Activated CD4-positive, alpha-beta memory T cell treated with anti-CD3 and anti-CD28 coated beads for 36 hours (primary cell): ENCODE results near the gene S100A14. TPM values are rescaled to one million over a fixed set of nuclear protein-coding genes. Genes with fewer than 3 reads are reported as not detected.

Experiments
- CTCF ChIA-PET: fragments of 350-600 bp; sonication (Branson Sonifier 250); formaldehyde crosslinking; loops from one replicate; lab custom pipeline; 2021; ENCODE audit warnings: antibody characterized with exemption, inconsistent platforms; lab: Charles Lee
- POLR2A ChIA-PET: fragments of 350-600 bp; sonication (Branson Sonifier 250); formaldehyde crosslinking; loops from one replicate; lab custom pipeline; 2021; ENCODE audit warnings: antibody characterized with exemption; lab: Charles Lee
- DNase-seq: peaks from one replicate; pipeline ENCODE4 v3.0.0-alpha.2; 2020
- H3K27ac Mint-ChIP-seq: one replicate; pipeline ENCODE4 v1.8.0; 2021; ENCODE audit warnings: mixed read lengths
- H3K27me3 Mint-ChIP-seq: one replicate; pipeline ENCODE4 v1.8.0; 2021; ENCODE audit warnings: mixed read lengths
- H3K36me3 Mint-ChIP-seq: one replicate; pipeline ENCODE4 v1.8.0; 2021; ENCODE audit warnings: mixed read lengths
- H3K4me1 Mint-ChIP-seq: one replicate; pipeline ENCODE4 v1.8.0; 2021; ENCODE audit warnings: low read depth, mixed read lengths
- H3K4me3 Mint-ChIP-seq: one replicate; pipeline ENCODE4 v1.8.0; 2021; ENCODE audit warnings: mild to moderate bottlenecking, mixed read lengths
- H3K9me3 Mint-ChIP-seq: one replicate; pipeline ENCODE4 v1.8.0; 2021; ENCODE audit warnings: mixed read lengths
- intact Hi-C: fragments of 100-400 bp; cut with micrococcal nuclease; formaldehyde crosslinking; loops from one replicate; pipeline ENCODE4 v1.15.1; 2023
- total RNA-seq, 2 experiments: library from RNA; stranded (reverse); gene quantifications; one replicate each; pipeline ENCODE4 v1.2.3, GENCODE V29; 2021

The S100A14 gene
- total RNA-seq, 2 experiments from 2014 or later = 0.26 to 0.46 TPM

DNA sequence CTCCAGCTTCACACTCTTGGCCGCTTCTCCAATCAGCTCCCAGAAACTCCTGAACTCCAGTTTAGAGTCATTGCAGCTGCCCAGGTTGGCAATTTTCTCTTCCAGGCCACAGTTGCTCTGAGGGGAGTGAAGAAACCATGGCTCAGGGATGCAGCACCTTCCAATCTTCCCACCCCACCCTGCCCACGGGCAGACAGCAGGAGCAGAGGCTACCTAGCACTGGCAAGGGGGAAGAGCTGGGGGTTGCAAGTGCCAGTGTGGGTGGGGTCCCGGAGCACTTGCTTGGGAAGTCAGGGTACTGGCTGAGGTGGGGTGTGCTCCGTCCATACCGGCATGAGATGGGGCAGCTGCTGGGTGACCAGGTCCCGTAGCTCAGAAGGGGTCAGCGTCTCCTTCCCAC lies 1.2 kb downstream of the S100A14 start:
- H3K4me3 Mint-ChIP-seq = no peak overlapping the region
- H3K27me3 Mint-ChIP-seq = no peaks in the 10 kb centered on the region
- no peak overlapping the region for H3K27ac Mint-ChIP-seq
- no peaks in the 10 kb centered on the region for H3K4me1 Mint-ChIP-seq
- DNase-seq = no peak
- CTCF ChIA-PET = interaction anchor here (1.0 to 3.6 kb wide), 3 partner anchors 13 to 104 kb away, joined by 5 to 23 read pairs (median 14); partner anchors contain the start of gene S100A13
- no peaks in the 10 kb centered on the region for H3K36me3 Mint-ChIP-seq
- POLR2A ChIA-PET = interaction anchor here (1.4 kb wide), 1 partner anchor 19 kb away, joined by 6 read pairs; the partner anchor contains the start of gene CHTOP
- H3K9me3 Mint-ChIP-seq = no peaks in the 10 kb centered on the region
- intact Hi-C loops = no loop called here

DNA sequence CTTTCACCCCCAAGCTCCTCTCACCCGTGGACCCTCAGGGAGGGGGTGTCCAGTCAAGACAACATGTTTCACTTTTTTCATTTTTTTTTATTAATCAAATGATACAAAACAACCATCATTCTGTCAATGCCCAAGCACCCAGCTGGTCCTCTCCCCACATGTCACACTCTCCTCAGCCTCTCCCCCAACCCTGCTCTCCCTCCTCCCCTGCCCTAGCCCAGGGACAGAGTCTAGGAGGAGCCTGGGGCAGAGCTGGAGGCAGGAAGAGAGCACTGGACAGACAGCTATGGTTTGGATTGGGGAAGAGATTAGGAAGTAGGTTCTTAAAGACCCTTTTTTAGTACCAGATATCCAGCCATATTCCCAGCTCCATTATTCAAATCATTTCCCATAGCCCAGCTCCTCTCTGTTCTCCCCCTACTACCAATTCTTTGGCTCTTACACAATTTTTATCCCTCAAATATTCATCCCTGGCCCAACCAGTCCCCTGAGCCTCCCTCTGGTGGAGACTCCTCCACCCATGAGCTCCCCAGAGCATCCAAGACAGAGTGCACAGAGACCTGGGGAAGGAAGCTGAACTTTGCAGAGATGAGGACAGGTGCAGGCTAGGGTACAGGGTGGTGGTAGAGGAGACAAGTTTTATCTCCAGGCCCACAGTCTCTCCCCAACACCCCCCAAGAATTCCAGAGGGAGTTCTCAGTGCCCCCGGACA lies 1.8 kb downstream of the S100A14 start:
- intact Hi-C loops = no loop called here
- POLR2A ChIA-PET = no interaction called here
- Mint-ChIP-seq H3K4me3 (no peak overlapping the region), H3K4me1 (no peaks in the 10 kb centered on the region), H3K27me3 (no peaks in the 10 kb centered on the region), H3K9me3 (no peaks in the 10 kb centered on the region), H3K27ac (no peak overlapping the region), H3K36me3 (no peaks in the 10 kb centered on the region)
- CTCF ChIA-PET = interaction anchor here (1.0 to 3.6 kb wide), 3 partner anchors 13 to 103 kb away, joined by 5 to 23 read pairs (median 14); partner anchors contain the start of gene S100A13
- no peak for DNase-seq

DNA sequence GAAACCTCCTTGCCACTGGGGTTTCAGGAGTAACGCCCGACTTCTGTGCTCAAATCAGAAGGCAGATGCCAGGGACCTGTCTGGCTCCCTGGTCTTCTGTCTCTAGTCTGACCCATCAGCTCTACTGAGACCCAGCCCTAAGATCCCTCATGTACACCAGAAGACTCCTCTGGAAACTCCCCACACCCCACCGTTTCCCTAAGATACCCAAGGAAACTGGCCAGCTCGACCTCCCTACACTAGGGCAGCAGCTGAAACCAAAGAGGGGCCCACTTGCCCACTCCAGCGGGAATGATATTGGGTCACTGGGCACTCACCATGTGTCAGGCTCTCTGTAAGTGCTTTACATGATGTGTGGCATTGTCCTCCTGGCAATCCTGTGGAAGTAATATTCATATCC lies 2.7 kb downstream of the S100A14 start:
- Mint-ChIP-seq H3K36me3 (no peaks in the 10 kb centered on the region), H3K27ac (no peak overlapping the region), H3K4me1 (no peaks in the 10 kb centered on the region), H3K27me3 (no peaks in the 10 kb centered on the region), H3K9me3 (no peaks in the 10 kb centered on the region), H3K4me3 (no peak overlapping the region)
- intact Hi-C loops = no loop called here
- ChIA-PET POLR2A (no interaction called here), CTCF (interaction anchor here (3.1 to 3.6 kb wide), 2 partner anchors 81 to 102 kb away, joined by 14 to 23 read pairs; no protein-coding TSS in a partner anchor)
- no peak for DNase-seq

DNA sequence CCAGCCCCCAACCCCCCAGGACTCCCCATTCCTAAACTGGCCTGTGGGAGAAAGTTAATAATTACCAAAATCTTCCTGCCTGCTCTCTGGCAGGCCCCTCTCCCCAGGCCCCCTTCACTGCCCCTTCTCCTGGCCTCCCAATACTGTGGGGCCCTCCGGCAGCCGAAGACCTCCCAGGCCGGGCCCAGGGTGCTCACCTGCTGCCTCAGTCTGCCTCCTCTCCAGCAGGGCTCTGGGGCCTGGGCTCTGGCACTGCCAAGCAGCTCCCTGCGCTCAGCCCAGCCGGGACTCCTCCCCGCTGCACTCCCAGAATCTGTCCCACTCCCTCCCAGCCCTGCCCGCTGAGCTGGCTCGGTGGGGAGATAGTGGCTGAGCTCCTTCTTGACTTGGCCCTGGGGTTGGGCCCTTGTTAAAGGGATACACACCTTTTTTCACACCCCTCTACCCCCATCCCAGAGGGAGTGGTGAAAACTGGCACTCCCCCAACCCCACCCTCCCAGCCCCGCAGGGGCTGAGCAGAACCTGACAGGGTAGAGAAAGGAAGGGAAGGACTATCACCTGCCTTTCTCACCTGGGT lies 3.3 kb downstream of the S100A14 start, which contains the start of gene S100A16:
Gene S100A16 (minus strand): TSS at position 383 of the 577 bp plus-strand sequence. CDS start 4,986 bp downstream, outside the sequence.
- ChIA-PET POLR2A (no interaction called here), CTCF (interaction anchor here (3.6 kb wide), 1 partner anchor 80 kb away, joined by 14 read pairs; no protein-coding TSS in a partner anchor)
- no peaks in the 10 kb centered on the region for H3K4me1 Mint-ChIP-seq
- no peaks in the 10 kb centered on the region for H3K9me3 Mint-ChIP-seq
- no peaks in the 10 kb centered on the region for H3K27me3 Mint-ChIP-seq
- intact Hi-C loops = no loop called here
- no peak within 1 kb of the TSS for H3K27ac Mint-ChIP-seq
- H3K4me3 Mint-ChIP-seq = no peak within 1 kb of the TSS
- DNase-seq = no peak
- no peaks in the 10 kb centered on the region for H3K36me3 Mint-ChIP-seq

DNA sequence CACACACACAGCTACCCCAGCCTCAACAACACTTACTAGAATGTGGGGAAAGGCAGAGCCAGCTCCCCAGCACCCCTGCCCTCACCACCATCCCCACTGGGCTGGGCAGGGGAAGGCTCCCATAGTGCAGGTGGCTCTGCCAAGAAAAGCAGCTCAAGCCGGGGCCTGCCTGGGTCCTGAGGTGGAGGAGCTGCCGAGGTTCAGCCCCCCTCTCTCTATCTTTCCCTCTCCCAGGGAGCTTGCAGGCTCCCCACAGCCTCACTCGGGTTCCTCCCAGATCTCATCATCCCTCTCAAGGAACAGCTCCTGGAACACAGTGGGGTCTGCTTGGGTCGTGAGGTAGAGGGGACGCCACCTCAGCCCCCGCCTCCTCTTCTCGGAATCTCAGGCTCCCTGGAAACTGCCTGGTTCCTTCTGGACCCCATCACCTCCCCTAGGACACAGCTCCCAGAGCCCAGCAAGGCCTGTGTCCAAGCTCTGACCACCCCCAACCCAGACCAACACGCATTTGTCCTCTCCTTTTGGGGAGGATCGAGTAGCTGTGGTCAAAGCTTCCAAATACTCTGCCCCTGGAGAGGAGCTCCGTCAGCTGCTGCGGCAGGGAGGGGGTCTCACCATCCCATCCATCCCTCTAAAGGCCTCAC lies 3.9 kb downstream of the S100A14 start:
- ChIA-PET POLR2A (no interaction called here), CTCF (no interaction called here)
- no peak overlapping the region for H3K4me3 Mint-ChIP-seq
- intact Hi-C loops = no loop called here
- H3K27me3 Mint-ChIP-seq = no peaks in the 10 kb centered on the region
- H3K27ac Mint-ChIP-seq = no peak overlapping the region
- no peak for DNase-seq
- no peaks in the 10 kb centered on the region for H3K4me1 Mint-ChIP-seq
- H3K36me3 Mint-ChIP-seq = no peaks in the 10 kb centered on the region
- H3K9me3 Mint-ChIP-seq = no peaks in the 10 kb centered on the region

DNA sequence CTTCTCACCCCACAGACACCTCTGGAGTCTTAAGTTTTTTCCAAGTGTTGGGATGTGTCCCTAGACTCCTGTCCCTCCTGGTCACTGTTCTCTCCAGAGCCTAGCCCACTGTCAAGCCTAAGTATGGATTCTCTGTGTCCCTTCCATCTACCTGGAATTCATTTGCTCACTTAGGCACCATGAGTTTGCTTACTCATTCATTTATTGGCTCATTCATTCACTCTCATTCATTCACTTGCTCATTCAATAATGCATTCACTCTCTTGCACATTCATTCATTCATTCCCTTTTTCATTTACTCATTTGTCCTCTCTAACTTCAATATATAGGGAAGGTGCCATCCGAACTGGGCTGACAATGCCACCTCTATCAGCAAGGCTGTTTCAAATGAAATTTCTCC lies 4.8 kb downstream of the S100A14 start:
- Mint-ChIP-seq H3K27me3 (no peaks in the 10 kb centered on the region), H3K4me1 (no peaks in the 10 kb centered on the region), H3K36me3 (no peaks in the 10 kb centered on the region), H3K9me3 (no peaks in the 10 kb centered on the region), H3K27ac (no peak overlapping the region), H3K4me3 (no peak overlapping the region)
- ChIA-PET CTCF (no interaction called here), POLR2A (no interaction called here)
- no peak for DNase-seq
- intact Hi-C loops = no loop called here

DNA sequence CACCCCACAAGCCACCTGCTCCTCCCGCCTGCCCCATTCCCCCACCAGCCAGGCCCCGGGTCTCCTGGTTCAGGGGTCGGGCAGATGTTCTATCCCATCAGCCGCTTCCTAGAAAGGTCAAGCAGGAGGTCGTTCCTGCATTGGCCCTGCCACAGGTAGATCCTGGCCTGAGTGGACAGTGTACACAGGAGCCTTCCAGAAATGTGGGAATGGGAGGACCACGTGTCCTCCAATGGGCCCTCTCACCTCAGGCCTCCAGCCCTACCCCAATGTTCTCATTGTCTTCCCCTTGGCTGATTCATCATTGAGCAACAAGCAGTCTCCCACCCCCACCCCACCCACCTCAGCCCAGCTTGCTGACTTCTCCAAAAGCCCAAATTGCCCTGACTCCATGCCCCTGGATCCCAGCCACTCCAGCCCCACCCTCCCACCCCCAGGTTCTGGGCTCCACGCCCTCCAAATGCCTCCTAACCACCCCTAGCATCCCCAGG lies 5.3 kb downstream of the S100A14 start:
- H3K27ac Mint-ChIP-seq = no peak overlapping the region
- intact Hi-C loops = no loop called here
- no peak for DNase-seq
- H3K9me3 Mint-ChIP-seq = no peaks in the 10 kb centered on the region
- H3K4me3 Mint-ChIP-seq = no peak overlapping the region
- H3K4me1 Mint-ChIP-seq = no peaks in the 10 kb centered on the region
- POLR2A ChIA-PET = no interaction called here
- H3K27me3 Mint-ChIP-seq = no peaks in the 10 kb centered on the region
- CTCF ChIA-PET = interaction anchor here (1.3 kb wide), 1 partner anchor 101 kb away, joined by 3 read pairs; no protein-coding TSS in a partner anchor
- no peaks in the 10 kb centered on the region for H3K36me3 Mint-ChIP-seq

DNA sequence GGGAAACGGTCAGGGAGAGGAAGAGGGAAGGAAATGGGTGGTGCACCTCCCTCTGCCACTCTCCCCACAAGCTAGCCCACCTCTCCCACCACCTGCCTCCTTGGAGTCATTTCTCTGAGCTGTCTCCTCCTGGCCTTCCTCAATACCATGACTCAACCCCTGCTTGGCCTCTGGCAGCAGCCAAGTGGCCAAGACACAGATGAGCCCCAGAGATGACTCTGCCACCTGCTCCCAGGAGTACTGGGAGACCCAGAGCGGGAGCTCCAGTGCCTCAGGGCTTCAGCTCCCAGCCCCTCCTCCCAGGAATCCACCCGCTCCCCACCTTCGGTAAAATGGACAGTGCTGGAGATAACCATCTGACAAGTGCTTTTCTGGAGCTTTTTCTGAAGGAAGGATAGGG lies 5.8 kb downstream of the S100A14 start:
- POLR2A ChIA-PET = no interaction called here
- Mint-ChIP-seq H3K27ac (no peak overlapping the region), H3K4me1 (no peaks in the 10 kb centered on the region), H3K36me3 (no peaks in the 10 kb centered on the region), H3K27me3 (no peaks in the 10 kb centered on the region), H3K9me3 (no peaks in the 10 kb centered on the region), H3K4me3 (no peak overlapping the region)
- no peak for DNase-seq
- intact Hi-C loops = no loop called here
- CTCF ChIA-PET = interaction anchor here (1.3 kb wide), 1 partner anchor 100 kb away, joined by 3 read pairs; no protein-coding TSS in a partner anchor

DNA sequence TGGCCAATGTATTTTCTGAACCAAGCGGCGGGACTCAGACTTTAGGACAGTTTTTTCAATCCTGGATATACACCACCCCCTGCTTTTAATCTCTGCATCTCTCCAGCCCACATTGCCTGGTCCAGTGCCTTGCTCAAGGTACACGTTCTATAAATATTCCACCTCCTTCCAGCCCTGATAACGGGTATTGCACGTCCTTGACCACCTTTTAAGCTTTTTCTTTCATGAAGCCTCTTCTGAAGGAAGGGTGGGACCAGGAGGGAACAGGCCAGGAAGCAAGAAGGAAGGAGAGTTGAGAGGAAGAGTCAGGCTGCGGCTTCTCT lies 6.6 kb downstream of the S100A14 start:
- Mint-ChIP-seq H3K27me3 (no peaks in the 10 kb centered on the region), H3K4me1 (no peaks in the 10 kb centered on the region), H3K4me3 (no peak overlapping the region), H3K27ac (no peak overlapping the region), H3K9me3 (no peaks in the 10 kb centered on the region), H3K36me3 (no peaks in the 10 kb centered on the region)
- DNase-seq = no peak
- ChIA-PET CTCF (no interaction called here), POLR2A (no interaction called here)
- intact Hi-C loops = no loop called here

DNA sequence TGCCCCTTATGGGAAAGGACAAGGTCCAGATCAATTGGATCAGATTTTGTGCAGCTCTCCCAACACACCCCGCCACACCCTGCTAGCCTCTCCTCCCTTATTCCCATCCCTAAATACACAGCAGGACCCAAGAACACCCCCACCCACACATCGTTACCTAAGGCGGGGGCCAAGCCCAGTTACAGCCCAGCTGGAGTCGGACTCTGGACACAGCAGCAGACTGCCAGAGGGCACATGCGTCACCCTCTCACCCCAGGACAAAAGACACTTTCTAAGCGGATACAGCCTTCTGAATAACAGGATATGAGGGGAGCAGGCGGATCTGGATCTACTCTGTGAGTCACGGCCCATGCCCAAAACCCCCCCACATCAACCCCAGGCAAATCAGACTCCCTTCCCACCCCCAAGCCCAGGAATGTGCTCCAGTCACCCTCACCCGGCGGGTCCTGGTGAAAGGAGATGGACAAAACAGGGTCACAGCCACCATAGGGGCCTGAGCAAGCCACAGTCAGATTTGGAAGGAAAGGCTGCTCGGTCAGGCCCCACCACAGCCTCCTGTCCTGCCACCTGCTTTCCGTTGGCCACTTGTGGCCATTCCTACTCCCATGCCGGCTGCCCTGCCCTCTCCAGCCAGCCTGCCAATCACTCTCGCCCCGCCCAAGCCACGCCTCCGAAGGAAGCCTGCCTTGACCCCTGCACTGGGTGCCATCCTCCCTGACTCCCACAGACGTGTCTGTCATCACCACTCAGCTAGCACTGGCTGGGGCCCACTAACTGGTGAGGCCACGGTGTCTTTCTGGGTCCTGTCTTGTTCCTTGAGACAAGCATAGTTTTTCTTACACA lies 7.2 kb downstream of the S100A14 start:
- H3K27ac Mint-ChIP-seq = no peak overlapping the region
- intact Hi-C loops = no loop called here
- POLR2A ChIA-PET = no interaction called here

DNA sequence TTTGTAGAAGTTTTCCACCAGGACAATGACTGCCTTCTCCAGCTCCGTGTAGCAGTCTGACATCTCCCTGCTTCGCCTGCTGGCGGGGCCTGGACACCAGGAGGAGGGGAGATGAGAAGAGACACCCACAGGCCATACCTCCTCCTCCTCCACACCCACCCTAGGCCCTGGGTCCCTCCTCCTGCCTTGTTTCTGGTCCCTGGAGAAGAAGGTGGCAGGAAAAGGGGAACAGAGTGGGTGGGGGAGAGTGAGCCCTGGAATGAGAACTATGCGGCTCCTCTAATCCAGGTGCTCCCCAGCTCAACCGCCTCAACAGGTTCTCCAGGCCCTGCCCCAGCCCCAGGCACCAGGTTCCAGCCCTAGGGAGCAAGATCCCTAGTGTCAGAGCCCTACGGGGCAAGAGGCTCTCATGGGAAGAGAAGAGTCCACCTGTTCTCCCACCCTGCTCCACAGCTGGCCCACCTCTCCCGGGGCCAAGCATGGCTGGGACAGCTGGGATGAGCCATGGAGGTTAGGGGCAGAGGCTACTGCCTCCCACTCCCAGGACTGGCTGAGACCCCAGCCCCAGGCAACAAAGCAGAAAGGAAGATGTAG lies 7.9 kb downstream of the S100A14 start:
- Mint-ChIP-seq H3K4me1 (no peaks in the 10 kb centered on the region), H3K36me3 (no peaks in the 10 kb centered on the region), H3K9me3 (no peaks in the 10 kb centered on the region), H3K27ac (no peak overlapping the region), H3K27me3 (no peaks in the 10 kb centered on the region), H3K4me3 (no peak overlapping the region)
- CTCF ChIA-PET = interaction anchor here (1.3 kb wide), 1 partner anchor 9 kb away, joined by 3 read pairs; no protein-coding TSS in a partner anchor
- no peak for DNase-seq
- POLR2A ChIA-PET = no interaction called here
- intact Hi-C loops = no loop called here

More for the DNA sequence above, 7.2 kb downstream of the S100A14 start:
- Mint-ChIP-seq H3K4me1 (no peaks in the 10 kb centered on the region), H3K36me3 (no peaks in the 10 kb centered on the region), H3K4me3 (no peak overlapping the region), H3K9me3 (no peaks in the 10 kb centered on the region), H3K27me3 (no peaks in the 10 kb centered on the region)
- DNase-seq = no peak
- CTCF ChIA-PET = interaction anchor here (1.3 kb wide), 1 partner anchor 9 kb away, joined by 3 read pairs; no protein-coding TSS in a partner anchor
